Endothelial cell of umbilical vein (primary cell): ENCODE data around the gene DDX11. TPM values are rescaled to one million over a fixed set of nuclear protein-coding genes. Genes with fewer than 3 reads are reported as not detected.

Source experiments
- BruUV-seq: library from RNA; stranded (reverse); fragments of 400-500 nt; replicated peaks from 2 replicates; lab custom pipeline; 2021; lab: Mats Ljungman, UMichigan
- CTCF ChIA-PET: fragments of 300-600, 350-600 bp; sonication (Branson Sonifier 250); formaldehyde crosslinking; loops from one replicate; lab custom pipeline; 2021; ENCODE audit warnings: antibody characterized with exemption, inconsistent platforms; lab: Charles Lee
- POLR2A ChIA-PET: fragments of 300-600, 350-600 bp; sonication (Branson Sonifier 250); formaldehyde crosslinking; loops from one replicate; lab custom pipeline; 2021; ENCODE audit warnings: antibody characterized with exemption, inconsistent platforms; lab: Charles Lee
- DNase-seq: peaks from one replicate; pipeline ENCODE4 v3.0.0-alpha.2; 2011; ENCODE audit warnings: low read depth, low spot score
- FAIRE-seq: peaks from 2 replicates; lab custom pipeline; 2011; peaks lifted over from hg19 to GRCh38; lab: Jason Lieb, UNC
- H2AFZ ChIP-seq: 2 replicates; pipeline ENCODE4 v1.6.0; 2012; ENCODE audit warnings: low read depth, low read length, control low read depth, inconsistent platforms
- H3K27ac ChIP-seq: 2 replicates; pipeline ENCODE4 v1.5.1; 2011; ENCODE audit warnings: low read depth, mild to moderate bottlenecking, control low read depth, low read length, moderate library complexity; ENCODE audit not compliant: insufficient read depth
- H3K27me3 ChIP-seq, 2 experiments: 2 replicates each; pipeline versions ENCODE4 v1.6.0 to v1.6.1; 2011; ENCODE audit warnings: low read length in 2 of 2, mixed read lengths in 1 of 2; ENCODE audit not compliant: control insufficient read depth in 2 of 2, insufficient read depth in 2 of 2
- H3K36me3 ChIP-seq, 2 experiments: 2 replicates in 1 of 2; 3 replicates in 1 of 2; pipeline ENCODE4 v1.5.1; 2011; ENCODE audit warnings: low read length in 2 of 2, mild to moderate bottlenecking in 1 of 2, moderate library complexity in 1 of 2; ENCODE audit not compliant: control insufficient read depth in 2 of 2, insufficient read depth in 2 of 2; ENCODE audit errors: extremely low read depth in 1 of 2
- H3K4me1 ChIP-seq: 3 replicates; pipeline ENCODE4 v1.5.1; 2011; ENCODE audit warnings: mild to moderate bottlenecking, low read length; ENCODE audit not compliant: control insufficient read depth, insufficient read depth; ENCODE audit errors: extremely low read depth
- H3K4me2 ChIP-seq: 2 replicates; pipeline ENCODE4 v1.6.1; 2011; ENCODE audit warnings: low read length, control low read depth, mixed read lengths; ENCODE audit not compliant: insufficient read depth
- H3K4me3 ChIP-seq, 3 experiments: fragments of 200-600 bp in 1 of 3; sonication (generic), shearing (Covaris generic) in 1 of 3; replicated peaks in 1 of 3; 2 replicates each; pipeline ENCODE4 v1.5.1; 2011 to 2016; ENCODE audit warnings: control low read depth in 3 of 3, low read length in 3 of 3, mild to moderate bottlenecking in 2 of 3, inconsistent platforms in 1 of 3, low read depth in 1 of 3, moderate library complexity in 1 of 3; ENCODE audit not compliant: insufficient read depth in 1 of 3
- H3K79me2 ChIP-seq: 2 replicates; pipeline ENCODE4 v1.6.0; 2012; ENCODE audit warnings: low read length, inconsistent platforms; ENCODE audit not compliant: control insufficient read depth, insufficient read depth
- H3K9ac ChIP-seq: replicated peaks from 2 replicates; pipeline ENCODE3; 2011; ENCODE audit warnings: low read length, control low read depth; ENCODE audit not compliant: insufficient read depth; ENCODE audit errors: extremely low read depth
- H3K9me1 ChIP-seq: replicated peaks from 3 replicates; pipeline ENCODE4 v1.6.0; 2011; ENCODE audit warnings: mild to moderate bottlenecking, low read length; ENCODE audit not compliant: control insufficient read depth, insufficient read depth; ENCODE audit errors: extremely low read depth
- H3K9me3 ChIP-seq: replicated peaks from 2 replicates; pipeline ENCODE4 v1.5.1; 2012; ENCODE audit warnings: low read length, inconsistent platforms; ENCODE audit not compliant: control insufficient read depth, insufficient read depth
- H4K20me1 ChIP-seq: replicated peaks from 2 replicates; pipeline ENCODE3; 2011; ENCODE audit warnings: mild to moderate bottlenecking, low read length; ENCODE audit not compliant: control insufficient read depth, insufficient read depth; ENCODE audit errors: extremely low read depth
- CTCF ChIP-seq, 2 donors: IDR thresholded peaks; 1 replicate in 1 of 2; 2 replicates in 1 of 2; pipeline ENCODE4 v1.5.1; 2011; ENCODE audit warnings: low read length in 2 of 2, mild to moderate bottlenecking in 2 of 2, moderate library complexity in 2 of 2, control low read depth in 1 of 2, inconsistent platforms in 1 of 2, low read depth in 1 of 2; ENCODE audit not compliant: insufficient read depth in 1 of 2; ENCODE audit errors: extremely low read depth in 1 of 2
- EZH2 ChIP-seq: IDR thresholded peaks from 2 replicates; pipeline ENCODE4 v1.6.1; 2012; ENCODE audit warnings: borderline replicate concordance, low read depth, mild to moderate bottlenecking, moderate library complexity, low read length, inconsistent platforms; ENCODE audit not compliant: severe bottlenecking
- FOS ChIP-seq: IDR thresholded peaks from 2 replicates; pipeline ENCODE4 v1.6.1; 2011; ENCODE audit warnings: mild to moderate bottlenecking, low read length, moderate library complexity, borderline replicate concordance; ENCODE audit not compliant: insufficient read depth
- GATA2 ChIP-seq: IDR thresholded peaks from 2 replicates; pipeline ENCODE4 v1.7.0; 2011; ENCODE audit warnings: low read depth, mild to moderate bottlenecking, moderate library complexity, mixed read lengths, low read length; ENCODE audit not compliant: insufficient read length, insufficient read depth
- JUN ChIP-seq: IDR thresholded peaks from 2 replicates; pipeline ENCODE4 v1.6.1; 2011; ENCODE audit warnings: borderline replicate concordance, low read depth; ENCODE audit not compliant: insufficient read length, insufficient read depth
- MAX ChIP-seq: IDR thresholded peaks from 2 replicates; pipeline ENCODE4 v1.6.1; 2011; ENCODE audit not compliant: insufficient read depth, insufficient read length
- MYC ChIP-seq: IDR thresholded peaks from one replicate; pipeline ENCODE4 v1.6.1; 2011; ENCODE audit warnings: mild to moderate bottlenecking, low read depth, low read length
- POLR2A ChIP-seq: IDR thresholded peaks from 2 replicates; pipeline ENCODE4 v1.6.1; 2012; ENCODE audit warnings: low read depth, mild to moderate bottlenecking, control low read depth, low read length
- POLR2AphosphoS5 ChIP-seq: IDR thresholded peaks from 2 replicates; pipeline ENCODE4 v1.6.1; 2012; ENCODE audit warnings: low read depth, mild to moderate bottlenecking, control low read depth, low read length, moderate library complexity; ENCODE audit not compliant: insufficient read depth
- dilution Hi-C: fragments of 300-500 bp; cut with MboI; formaldehyde crosslinking; loops from one replicate; pipeline ENCODE4 v1.15.0; 2019; ENCODE audit warnings: low sequenced_read_pairs; ENCODE audit not compliant: extremely low pct_ligation_motif_present
- intact Hi-C: fragments of 100-400 bp; cut with micrococcal nuclease; formaldehyde crosslinking; loops from one replicate; pipeline ENCODE4 v1.10.0; 2022
- polyA plus RNA-seq, 4 experiments: library from polyadenylated mRNA; depleted of rRNA in 3 of 4; stranded (reverse) in 3 of 4; unstranded in 1 of 4; fragments of >200 nt; gene quantifications; 2 replicates each; pipeline versions ENCODE4 v1.2.1 to v1.2.3, GENCODE V29; 2011 to 2012; ENCODE audit warnings: missing spikeins in 1 of 4
- total RNA-seq: library from RNA; stranded (reverse); gene quantifications from 2 replicates; pipeline ENCODE4 v1.2.3, GENCODE V29; 2021

The DDX11 gene
- total and polyA plus RNA-seq, 2 donors (not counting 3 experiments of a cell fraction or from before 2014, with no cell fraction given), result 20.8 to 71.4 TPM

GRCh38 chr12:31033146-31033545, 40.5 kb upstream of the DDX11 start:
- ChIA-PET POLR2A (no interaction called here), CTCF (no interaction called here)
- dilution Hi-C loops, result no loop called here
- H3K4me3 ChIP-seq, result no peak overlapping the region
- FAIRE-seq (no peak), DNase-seq (no peak)
- BruUV-seq, result no TSS peak
- no peak for TF ChIP-seq FOS
- TF ChIP-seq MAX, result no peak
- no peak for TF ChIP-seq CTCF (IDR thresholded peaks at IDR 0.05; ENCODE audit: extremely low read depth in 1 of 2, insufficient read depth in 1 of 2, low read depth in 1 of 2, low read length in 2 of 2)
- no peak for TF ChIP-seq POLR2AphosphoS5
- no peak for TF ChIP-seq POLR2A
- TF ChIP-seq JUN, result no peak
- TF ChIP-seq EZH2, result no peak
- TF ChIP-seq MYC, result no peak
- no peak for TF ChIP-seq GATA2
- no peaks in the 10 kb centered on the region for H3K36me3 ChIP-seq
- H3K9me3 ChIP-seq, result no peaks in the 10 kb centered on the region
- H3K4me2 ChIP-seq, result no peak overlapping the region
- no peak overlapping the region for H3K27ac ChIP-seq
- H3K79me2 ChIP-seq, result no peaks in the 10 kb centered on the region
- H3K9me1 ChIP-seq, result no peaks in the 10 kb centered on the region
- intact Hi-C loops, result loop anchor here (5.0 kb wide), 1 partner anchor 46 kb away; no protein-coding TSS in a partner anchor
- peaks cover 0 to 2% of the 10 kb centered on the region in 2 experiments for H3K27me3 ChIP-seq
- H3K9ac ChIP-seq, result no peak overlapping the region
- no peaks in the 10 kb centered on the region for H3K4me1 ChIP-seq
- H4K20me1 ChIP-seq, result no peaks in the 10 kb centered on the region
- no peak overlapping the region for H2AFZ ChIP-seq
